ENCODE results near the gene LIN37.

DNA sequence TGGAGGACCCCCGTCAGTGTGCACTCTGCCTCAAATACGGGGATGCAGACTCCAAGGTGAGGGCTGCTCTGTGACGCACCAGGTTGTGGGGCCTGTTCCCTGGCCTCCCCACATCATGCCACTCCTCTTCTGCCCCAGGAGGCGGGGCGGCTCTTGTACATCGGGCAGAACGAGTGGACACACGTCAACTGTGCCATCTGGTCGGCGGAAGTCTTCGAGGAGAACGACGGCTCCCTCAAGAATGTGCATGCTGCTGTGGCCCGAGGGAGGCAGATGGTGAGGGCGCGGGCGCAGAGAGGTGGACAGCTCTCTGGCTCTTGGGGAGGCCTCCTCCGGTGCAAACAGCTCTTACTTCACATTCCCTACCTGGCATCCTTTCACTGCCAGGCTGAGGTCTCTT, 19.4 kb upstream of the LIN37 start:
- TF ChIP-seq, protein P1, sequence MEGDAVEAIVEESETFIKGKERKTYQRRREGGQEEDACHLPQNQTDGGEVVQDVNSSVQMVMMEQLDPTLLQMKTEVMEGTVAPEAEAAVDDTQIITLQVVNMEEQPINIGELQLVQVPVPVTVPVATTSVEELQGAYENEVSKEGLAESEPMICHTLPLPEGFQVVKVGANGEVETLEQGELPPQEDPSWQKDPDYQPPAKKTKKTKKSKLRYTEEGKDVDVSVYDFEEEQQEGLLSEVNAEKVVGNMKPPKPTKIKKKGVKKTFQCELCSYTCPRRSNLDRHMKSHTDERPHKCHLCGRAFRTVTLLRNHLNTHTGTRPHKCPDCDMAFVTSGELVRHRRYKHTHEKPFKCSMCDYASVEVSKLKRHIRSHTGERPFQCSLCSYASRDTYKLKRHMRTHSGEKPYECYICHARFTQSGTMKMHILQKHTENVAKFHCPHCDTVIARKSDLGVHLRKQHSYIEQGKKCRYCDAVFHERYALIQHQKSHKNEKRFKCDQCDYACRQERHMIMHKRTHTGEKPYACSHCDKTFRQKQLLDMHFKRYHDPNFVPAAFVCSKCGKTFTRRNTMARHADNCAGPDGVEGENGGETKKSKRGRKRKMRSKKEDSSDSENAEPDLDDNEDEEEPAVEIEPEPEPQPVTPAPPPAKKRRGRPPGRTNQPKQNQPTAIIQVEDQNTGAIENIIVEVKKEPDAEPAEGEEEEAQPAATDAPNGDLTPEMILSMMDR (conservative IDR thresholded peaks at IDR 0.05; ENCODE audit: low read depth in 2 of 2): no peak
- TF ChIP-seq EZH2phosphoT487 (IDR thresholded peaks at IDR 0.05; ENCODE audit: unreplicated experiment): no peak
- no peak for TF ChIP-seq POLR2AphosphoS5 (IDR thresholded peaks at IDR 0.05; ENCODE audit: low read depth)
- no peak for TF ChIP-seq ZNF331 (CRISPR knock-in tag; IDR thresholded peaks at IDR 0.05; ENCODE audit: low read depth)

Data from GM23338 (cell line).